Astrocyte (in vitro differentiated cells and primary cell): ENCODE data around the gene XPNPEP1. TPM values are rescaled to one million over a fixed set of nuclear protein-coding genes. Genes with fewer than 3 reads are reported as not detected.
"Not testable (repeated sequence)": the region's sequence is repeated elsewhere in the genome, so short reads cannot be mapped to it uniquely, and the experiment has no call there.

ENCODE experiments used
- DNase-seq: peaks from one replicate; pipeline ENCODE4 v3.0.0-alpha.2; 2010; ENCODE audit warnings: low read depth
- FAIRE-seq: peaks from 2 replicates; lab custom pipeline; 2011; peaks lifted over from hg19 to GRCh38; lab: Jason Lieb, UNC
- H2AFZ ChIP-seq: 2 replicates; pipeline ENCODE4 v1.6.0; 2012; ENCODE audit warnings: low read depth, low read length, inconsistent platforms
- H3K27ac ChIP-seq: 2 replicates; pipeline ENCODE4 v1.5.1; 2011; ENCODE audit warnings: low read depth, low read length, inconsistent platforms
- H3K27me3 ChIP-seq: 2 replicates; pipeline ENCODE4 v1.6.0; 2011; ENCODE audit warnings: low read length, inconsistent platforms; ENCODE audit not compliant: insufficient read depth
- H3K36me3 ChIP-seq: 2 replicates; pipeline ENCODE4 v1.5.1; 2011; ENCODE audit warnings: low read length, inconsistent platforms; ENCODE audit not compliant: insufficient read depth
- H3K4me1 ChIP-seq: 2 replicates; pipeline ENCODE4 v1.5.1; 2011; ENCODE audit warnings: low read length, inconsistent platforms; ENCODE audit not compliant: insufficient read depth
- H3K4me2 ChIP-seq: 2 replicates; pipeline ENCODE4 v1.6.0; 2012; ENCODE audit warnings: low read length, inconsistent platforms
- H3K4me3 ChIP-seq: 2 replicates; pipeline ENCODE4 v1.5.1; 2011; ENCODE audit warnings: low read depth, mild to moderate bottlenecking, low read length, inconsistent platforms; ENCODE audit not compliant: insufficient read depth
- H3K79me2 ChIP-seq: 2 replicates; pipeline ENCODE4 v1.6.0; 2012; ENCODE audit warnings: mild to moderate bottlenecking, low read length, inconsistent platforms; ENCODE audit not compliant: insufficient read depth
- H3K9ac ChIP-seq: 2 replicates; pipeline ENCODE4 v1.6.0; 2012; ENCODE audit warnings: mild to moderate bottlenecking, low read length, inconsistent platforms
- H3K9me3 ChIP-seq: 2 replicates; pipeline ENCODE4 v1.5.1; 2012; ENCODE audit warnings: low read depth, mild to moderate bottlenecking, low read length, inconsistent platforms; ENCODE audit not compliant: insufficient read depth
- H4K20me1 ChIP-seq: 2 replicates; pipeline ENCODE4 v1.6.0; 2012; ENCODE audit warnings: low read length, inconsistent platforms; ENCODE audit not compliant: insufficient read depth
- H3K27ac Mint-ChIP-seq: one replicate; pipeline ENCODE4 v1.8.0; 2021; ENCODE audit warnings: mild to moderate bottlenecking, mixed read lengths; ENCODE audit not compliant: unreplicated experiment
- H3K27me3 Mint-ChIP-seq: one replicate; pipeline ENCODE4 v1.8.0; 2021; ENCODE audit warnings: low read depth, mixed read lengths; ENCODE audit not compliant: unreplicated experiment
- H3K36me3 Mint-ChIP-seq: one replicate; pipeline ENCODE4 v1.8.0; 2021; ENCODE audit warnings: low read depth, mixed read lengths; ENCODE audit not compliant: unreplicated experiment
- H3K4me1 Mint-ChIP-seq: one replicate; pipeline ENCODE4 v1.8.0; 2021; ENCODE audit warnings: low read depth, mixed read lengths; ENCODE audit not compliant: unreplicated experiment
- H3K4me3 Mint-ChIP-seq: one replicate; pipeline ENCODE4 v1.8.0; 2021; ENCODE audit warnings: mild to moderate bottlenecking, moderate library complexity, mixed read lengths; ENCODE audit not compliant: unreplicated experiment
- H3K9me3 Mint-ChIP-seq: one replicate; pipeline ENCODE4 v1.8.0; 2021; ENCODE audit warnings: mild to moderate bottlenecking, mixed read lengths; ENCODE audit not compliant: unreplicated experiment
- EZH2 ChIP-seq: IDR thresholded peaks from 2 replicates; pipeline ENCODE4 v1.6.1; 2012; ENCODE audit warnings: mild to moderate bottlenecking, low read length, inconsistent platforms; ENCODE audit not compliant: insufficient read depth
- total RNA-seq: library from RNA; stranded (reverse); gene quantifications from 2 replicates; pipeline ENCODE4 v1.2.1, GENCODE V29; 2021
- TF ChIP-seq, protein P1 (sequence below): IDR thresholded peaks from 2 replicates; pipeline ENCODE4 v1.5.1; 2011; ENCODE audit warnings: low read depth, mild to moderate bottlenecking, inconsistent platforms, low read length, moderate library complexity; ENCODE audit not compliant: insufficient read depth

Gene XPNPEP1
- total RNA-seq, 1 donor from 2014 or later: 100 TPM

DNA sequence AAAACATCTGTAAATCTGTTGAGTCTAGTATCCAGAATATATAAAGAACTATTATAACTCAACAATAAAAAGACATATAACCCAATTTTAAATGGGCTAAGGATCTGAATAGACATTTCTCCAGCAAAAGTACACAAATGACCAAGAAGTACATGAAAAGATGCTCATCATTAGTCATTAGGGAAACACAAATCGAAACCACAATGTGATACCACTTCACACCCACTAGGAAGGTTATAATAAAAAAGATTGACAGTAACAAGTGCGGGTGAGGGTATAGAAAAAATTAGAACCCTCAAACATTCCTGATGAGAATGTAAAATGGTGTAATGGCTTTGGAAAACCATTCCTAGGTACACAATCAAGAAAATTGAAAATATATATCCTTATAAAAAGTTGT lies 4.1 kb downstream of the XPNPEP1 start:
- no peak overlapping the region for H3K9ac ChIP-seq
- Mint-ChIP-seq H3K27ac (no peak overlapping the region), H3K9me3 (no peaks in the 10 kb centered on the region), H3K27me3 (no peaks in the 10 kb centered on the region), H3K4me3 (no peak overlapping the region), H3K4me1 (peaks cover 29% of the 10 kb centered on the region), H3K36me3 (peaks cover 20% of the 10 kb centered on the region)
- no peak for TF ChIP-seq EZH2
- TF ChIP-seq, protein P1, sequence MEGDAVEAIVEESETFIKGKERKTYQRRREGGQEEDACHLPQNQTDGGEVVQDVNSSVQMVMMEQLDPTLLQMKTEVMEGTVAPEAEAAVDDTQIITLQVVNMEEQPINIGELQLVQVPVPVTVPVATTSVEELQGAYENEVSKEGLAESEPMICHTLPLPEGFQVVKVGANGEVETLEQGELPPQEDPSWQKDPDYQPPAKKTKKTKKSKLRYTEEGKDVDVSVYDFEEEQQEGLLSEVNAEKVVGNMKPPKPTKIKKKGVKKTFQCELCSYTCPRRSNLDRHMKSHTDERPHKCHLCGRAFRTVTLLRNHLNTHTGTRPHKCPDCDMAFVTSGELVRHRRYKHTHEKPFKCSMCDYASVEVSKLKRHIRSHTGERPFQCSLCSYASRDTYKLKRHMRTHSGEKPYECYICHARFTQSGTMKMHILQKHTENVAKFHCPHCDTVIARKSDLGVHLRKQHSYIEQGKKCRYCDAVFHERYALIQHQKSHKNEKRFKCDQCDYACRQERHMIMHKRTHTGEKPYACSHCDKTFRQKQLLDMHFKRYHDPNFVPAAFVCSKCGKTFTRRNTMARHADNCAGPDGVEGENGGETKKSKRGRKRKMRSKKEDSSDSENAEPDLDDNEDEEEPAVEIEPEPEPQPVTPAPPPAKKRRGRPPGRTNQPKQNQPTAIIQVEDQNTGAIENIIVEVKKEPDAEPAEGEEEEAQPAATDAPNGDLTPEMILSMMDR: no peak
- no peaks in the 10 kb centered on the region for H3K36me3 ChIP-seq
- no peak overlapping the region for H2AFZ ChIP-seq
- H3K4me3 ChIP-seq: no peak overlapping the region
- H3K79me2 ChIP-seq: peaks cover 78% of the 10 kb centered on the region
- DNase-seq (no peak), FAIRE-seq (no peak)
- no peak overlapping the region for H3K4me2 ChIP-seq
- no peaks in the 10 kb centered on the region for H3K27me3 ChIP-seq
- H3K27ac ChIP-seq: no peak overlapping the region
- no peaks in the 10 kb centered on the region for H3K9me3 ChIP-seq
- H3K4me1 ChIP-seq: peaks cover 25% of the 10 kb centered on the region
- H4K20me1 ChIP-seq: peaks cover 25% of the 10 kb centered on the region

DNA sequence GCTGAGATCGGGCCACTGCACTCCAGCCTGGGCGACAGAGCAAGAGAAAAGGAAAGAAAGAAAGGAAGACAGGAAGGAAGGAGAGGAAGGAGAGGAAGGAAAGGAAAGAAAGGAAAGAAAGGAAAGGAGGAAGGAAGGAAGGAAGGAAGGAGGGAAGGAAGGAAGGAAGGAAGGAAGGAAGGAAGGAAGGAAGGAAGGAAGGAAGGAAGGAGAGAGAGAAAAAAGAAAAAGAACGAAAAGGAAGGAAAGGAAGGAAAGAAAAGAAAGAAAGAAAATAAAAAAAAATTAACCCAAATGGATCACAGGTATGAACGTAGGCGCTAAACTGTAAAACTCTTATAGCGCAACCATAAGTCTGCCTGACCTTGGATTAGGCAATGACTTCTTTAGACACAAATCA lies 4.6 kb downstream of the XPNPEP1 start:
- Histone ChIP-seq H3K4me1 (peaks cover 26% of the 10 kb centered on the region), H3K79me2 (peaks cover 83% of the 10 kb centered on the region), H4K20me1 (peaks cover 25% of the 10 kb centered on the region)
- H3K36me3 ChIP-seq, H3K4me3 Mint-ChIP-seq, H3K27me3 ChIP-seq, H3K4me2 ChIP-seq, H3K9me3 Mint-ChIP-seq, H2AFZ ChIP-seq, H3K27me3 Mint-ChIP-seq, FAIRE-seq, H3K27ac Mint-ChIP-seq, H3K4me3 ChIP-seq, H3K9ac ChIP-seq, H3K9me3 ChIP-seq, H3K27ac ChIP-seq, DNase-seq: not testable (repeated sequence)
- peaks cover 20% of the 10 kb centered on the region for H3K36me3 Mint-ChIP-seq
- peaks cover 33% of the 10 kb centered on the region for H3K4me1 Mint-ChIP-seq

DNA sequence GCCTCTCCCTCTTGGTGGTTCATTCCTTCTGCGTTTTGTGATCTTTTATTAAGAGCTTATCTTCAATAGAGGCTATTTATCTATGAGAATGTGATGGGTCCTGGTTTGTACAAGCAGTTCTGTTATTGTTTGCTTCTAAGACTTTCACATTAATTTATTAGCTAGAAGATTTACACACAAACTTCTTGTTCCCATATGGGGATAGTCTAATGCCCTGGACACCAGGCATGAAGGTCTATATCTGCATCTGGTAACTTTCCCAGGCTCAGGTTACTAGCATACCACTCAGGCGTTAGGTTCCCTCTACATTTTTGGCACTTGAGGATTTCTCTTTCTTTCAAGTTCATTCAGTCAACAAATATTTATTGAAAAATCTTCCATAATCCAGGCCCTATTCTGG lies 7.7 kb downstream of the XPNPEP1 start:
- H3K27ac Mint-ChIP-seq: peak overlapping the region; percentile 99

More for the DNA sequence above, 7.7 kb downstream of the XPNPEP1 start:
- H3K27ac ChIP-seq: peak overlapping the region; percentile 41
- H3K4me1 ChIP-seq: peaks cover 28% of the 10 kb centered on the region
- H3K79me2 ChIP-seq: peaks cover 77% of the 10 kb centered on the region
- no peak overlapping the region for H3K9ac ChIP-seq
- no peak overlapping the region for H3K4me3 ChIP-seq
- Mint-ChIP-seq H3K4me3 (peak overlapping the region; percentile 43), H3K4me1 (peaks cover 43% of the 10 kb centered on the region), H3K9me3 (no peaks in the 10 kb centered on the region), H3K27me3 (no peaks in the 10 kb centered on the region), H3K36me3 (peaks cover 11% of the 10 kb centered on the region)
- FAIRE-seq (no peak), DNase-seq (peak; percentile 46)
- no peaks in the 10 kb centered on the region for H3K27me3 ChIP-seq
- H3K36me3 ChIP-seq: peaks cover 2% of the 10 kb centered on the region
- peaks cover 39% of the 10 kb centered on the region for H4K20me1 ChIP-seq
- peak overlapping the region; percentile 63 for H3K4me2 ChIP-seq
- no peak overlapping the region for H2AFZ ChIP-seq
- no peak for TF ChIP-seq EZH2
- TF ChIP-seq, protein P1: no peak
- H3K9me3 ChIP-seq: no peaks in the 10 kb centered on the region
